GM23338 (cell line): Measurements from ENCODE around the gene ASPG. TPM values are rescaled to one million over a fixed set of nuclear protein-coding genes. Genes with fewer than 3 reads are reported as not detected.

Experiments
- CREB1 ChIP-seq: fragments of 250-450 bp; sonication (Bioruptor Pico); IDR thresholded peaks from 2 replicates; pipeline ENCODE4 v1.5.0; 2020; ENCODE audit warnings: low read depth, mild to moderate bottlenecking, moderate library complexity
- EZH2phosphoT487 ChIP-seq: fragments of 200-600 bp; sonication (generic); IDR thresholded peaks from one replicate; pipeline ENCODE4 v1.8.1; 2018; ENCODE audit warnings: antibody characterized with exemption; ENCODE audit not compliant: unreplicated experiment
- JUNB ChIP-seq: IDR thresholded peaks from one replicate; pipeline ENCODE4 v1.6.1; 2016; ENCODE audit warnings: antibody characterized with exemption; ENCODE audit not compliant: unreplicated experiment
- NANOG ChIP-seq: IDR thresholded peaks from 2 replicates; pipeline ENCODE4 v1.6.1; 2016; ENCODE audit warnings: antibody characterized with exemption, borderline replicate concordance
- POLR2AphosphoS5 ChIP-seq: IDR thresholded peaks from 2 replicates; pipeline ENCODE4 v1.6.1; 2016; ENCODE audit warnings: antibody characterized with exemption, low read depth
- polyA plus RNA-seq: library from polyadenylated mRNA; unstranded; fragments of >200 nt; fragmentation: Nextera tagmentation; extraction: Ambion mirVana; gene quantifications from 2 replicates; pipeline ENCODE4 v1.2.1, GENCODE V29; 2016
- total RNA-seq: library from RNA; depleted of rRNA; stranded (reverse); fragments of >200 nt; shearing (Covaris generic); gene quantifications from 2 replicates; pipeline ENCODE4 v1.2.3, GENCODE V29; 2014
- TF ChIP-seq, protein P1 (sequence below): fragments of 250-450 bp; sonication (Bioruptor Pico); IDR thresholded peaks from 2 replicates; pipeline ENCODE4 v1.5.0; 2020; ENCODE audit warnings: mild to moderate bottlenecking, moderate library complexity
- TF ChIP-seq, protein P2 (sequence below): IDR thresholded peaks from 2 replicates; pipeline ENCODE4 v1.6.1; 2016; ENCODE audit warnings: antibody characterized with exemption
- TF ChIP-seq, protein P3 (sequence below): IDR thresholded peaks from one replicate; pipeline ENCODE4 v1.6.1; 2018; ENCODE audit warnings: antibody characterized with exemption; ENCODE audit not compliant: unreplicated experiment

The ASPG gene
- total and polyA plus RNA-seq, 2 experiments from 2014 or later = 0.61 to 6.2 TPM

DNA sequence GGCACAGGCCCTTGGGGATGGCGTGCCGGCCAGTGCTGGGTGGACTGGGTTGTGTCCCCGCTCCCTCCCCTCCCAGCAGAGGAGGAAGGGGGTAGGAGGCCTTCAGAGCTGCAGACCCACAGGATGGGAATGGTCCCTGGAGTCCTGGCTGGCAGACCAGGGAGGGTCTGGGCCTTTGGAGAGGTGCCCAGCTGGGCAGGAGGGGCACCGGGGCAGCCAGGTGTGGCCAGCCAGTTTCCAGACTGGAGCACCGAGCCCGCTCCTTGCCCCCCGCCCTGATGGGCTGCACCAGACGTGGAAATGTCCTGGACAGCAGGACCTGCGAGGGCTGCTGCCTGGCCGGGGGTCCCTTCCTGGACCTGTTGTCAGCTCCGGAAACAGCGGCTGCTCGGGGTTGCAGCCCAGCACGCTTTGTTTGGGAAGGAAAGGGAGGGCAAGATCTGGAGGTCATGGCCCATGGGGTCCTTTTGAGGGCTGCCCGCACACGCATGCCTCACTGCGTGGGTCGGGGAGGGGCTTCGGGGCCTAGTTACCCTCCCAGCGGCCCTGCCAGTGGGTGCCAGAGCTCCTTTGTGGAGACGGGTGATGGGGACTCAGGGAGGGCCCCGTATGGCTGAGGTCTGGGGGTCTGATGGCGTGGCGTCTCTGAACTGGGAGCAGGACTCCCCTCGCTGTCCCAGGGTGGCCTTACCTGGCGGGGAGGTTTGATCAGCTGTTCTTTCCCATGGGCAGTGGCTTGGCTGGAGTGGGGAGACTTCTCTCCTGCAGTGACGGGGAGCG lies 62.0 kb downstream of the ASPG start (continued):
- TF ChIP-seq, protein P1, sequence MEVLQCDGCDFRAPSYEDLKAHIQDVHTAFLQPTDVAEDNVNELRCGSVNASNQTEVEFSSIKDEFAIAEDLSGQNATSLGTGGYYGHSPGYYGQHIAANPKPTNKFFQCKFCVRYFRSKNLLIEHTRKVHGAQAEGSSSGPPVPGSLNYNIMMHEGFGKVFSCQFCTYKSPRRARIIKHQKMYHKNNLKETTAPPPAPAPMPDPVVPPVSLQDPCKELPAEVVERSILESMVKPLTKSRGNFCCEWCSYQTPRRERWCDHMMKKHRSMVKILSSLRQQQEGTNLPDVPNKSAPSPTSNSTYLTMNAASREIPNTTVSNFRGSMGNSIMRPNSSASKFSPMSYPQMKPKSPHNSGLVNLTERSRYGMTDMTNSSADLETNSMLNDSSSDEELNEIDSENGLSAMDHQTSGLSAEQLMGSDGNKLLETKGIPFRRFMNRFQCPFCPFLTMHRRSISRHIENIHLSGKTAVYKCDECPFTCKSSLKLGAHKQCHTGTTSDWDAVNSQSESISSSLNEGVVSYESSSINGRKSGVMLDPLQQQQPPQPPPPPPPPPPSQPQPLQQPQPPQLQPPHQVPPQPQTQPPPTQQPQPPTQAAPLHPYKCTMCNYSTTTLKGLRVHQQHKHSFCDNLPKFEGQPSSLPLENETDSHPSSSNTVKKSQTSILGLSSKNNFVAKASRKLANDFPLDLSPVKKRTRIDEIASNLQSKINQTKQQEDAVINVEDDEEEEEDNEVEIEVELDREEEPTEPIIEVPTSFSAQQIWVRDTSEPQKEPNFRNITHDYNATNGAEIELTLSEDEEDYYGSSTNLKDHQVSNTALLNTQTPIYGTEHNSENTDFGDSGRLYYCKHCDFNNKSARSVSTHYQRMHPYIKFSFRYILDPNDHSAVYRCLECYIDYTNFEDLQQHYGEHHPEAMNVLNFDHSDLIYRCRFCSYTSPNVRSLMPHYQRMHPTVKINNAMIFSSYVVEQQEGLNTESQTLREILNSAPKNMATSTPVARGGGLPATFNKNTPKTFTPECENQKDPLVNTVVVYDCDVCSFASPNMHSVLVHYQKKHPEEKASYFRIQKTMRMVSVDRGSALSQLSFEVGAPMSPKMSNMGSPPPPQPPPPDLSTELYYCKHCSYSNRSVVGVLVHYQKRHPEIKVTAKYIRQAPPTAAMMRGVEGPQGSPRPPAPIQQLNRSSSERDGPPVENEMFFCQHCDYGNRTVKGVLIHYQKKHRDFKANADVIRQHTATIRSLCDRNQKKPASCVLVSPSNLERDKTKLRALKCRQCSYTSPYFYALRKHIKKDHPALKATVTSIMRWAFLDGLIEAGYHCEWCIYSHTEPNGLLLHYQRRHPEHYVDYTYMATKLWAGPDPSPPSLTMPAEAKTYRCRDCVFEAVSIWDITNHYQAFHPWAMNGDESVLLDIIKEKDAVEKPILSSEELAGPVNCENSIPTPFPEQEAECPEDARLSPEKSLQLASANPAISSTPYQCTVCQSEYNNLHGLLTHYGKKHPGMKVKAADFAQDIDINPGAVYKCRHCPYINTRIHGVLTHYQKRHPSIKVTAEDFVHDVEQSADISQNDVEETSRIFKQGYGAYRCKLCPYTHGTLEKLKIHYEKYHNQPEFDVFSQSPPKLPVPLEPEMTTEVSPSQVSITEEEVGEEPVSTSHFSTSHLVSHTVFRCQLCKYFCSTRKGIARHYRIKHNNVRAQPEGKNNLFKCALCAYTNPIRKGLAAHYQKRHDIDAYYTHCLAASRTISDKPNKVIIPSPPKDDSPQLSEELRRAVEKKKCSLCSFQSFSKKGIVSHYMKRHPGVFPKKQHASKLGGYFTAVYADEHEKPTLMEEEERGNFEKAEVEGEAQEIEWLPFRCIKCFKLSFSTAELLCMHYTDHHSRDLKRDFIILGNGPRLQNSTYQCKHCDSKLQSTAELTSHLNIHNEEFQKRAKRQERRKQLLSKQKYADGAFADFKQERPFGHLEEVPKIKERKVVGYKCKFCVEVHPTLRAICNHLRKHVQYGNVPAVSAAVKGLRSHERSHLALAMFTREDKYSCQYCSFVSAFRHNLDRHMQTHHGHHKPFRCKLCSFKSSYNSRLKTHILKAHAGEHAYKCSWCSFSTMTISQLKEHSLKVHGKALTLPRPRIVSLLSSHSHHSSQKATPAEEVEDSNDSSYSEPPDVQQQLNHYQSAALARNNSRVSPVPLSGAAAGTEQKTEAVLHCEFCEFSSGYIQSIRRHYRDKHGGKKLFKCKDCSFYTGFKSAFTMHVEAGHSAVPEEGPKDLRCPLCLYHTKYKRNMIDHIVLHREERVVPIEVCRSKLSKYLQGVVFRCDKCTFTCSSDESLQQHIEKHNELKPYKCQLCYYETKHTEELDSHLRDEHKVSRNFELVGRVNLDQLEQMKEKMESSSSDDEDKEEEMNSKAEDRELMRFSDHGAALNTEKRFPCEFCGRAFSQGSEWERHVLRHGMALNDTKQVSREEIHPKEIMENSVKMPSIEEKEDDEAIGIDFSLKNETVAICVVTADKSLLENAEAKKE = no peak
- no peak for TF ChIP-seq NANOG
- TF ChIP-seq JUNB = no peak
- TF ChIP-seq, protein P2, sequence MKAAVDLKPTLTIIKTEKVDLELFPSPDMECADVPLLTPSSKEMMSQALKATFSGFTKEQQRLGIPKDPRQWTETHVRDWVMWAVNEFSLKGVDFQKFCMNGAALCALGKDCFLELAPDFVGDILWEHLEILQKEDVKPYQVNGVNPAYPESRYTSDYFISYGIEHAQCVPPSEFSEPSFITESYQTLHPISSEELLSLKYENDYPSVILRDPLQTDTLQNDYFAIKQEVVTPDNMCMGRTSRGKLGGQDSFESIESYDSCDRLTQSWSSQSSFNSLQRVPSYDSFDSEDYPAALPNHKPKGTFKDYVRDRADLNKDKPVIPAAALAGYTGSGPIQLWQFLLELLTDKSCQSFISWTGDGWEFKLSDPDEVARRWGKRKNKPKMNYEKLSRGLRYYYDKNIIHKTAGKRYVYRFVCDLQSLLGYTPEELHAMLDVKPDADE = no peak
- no peak for TF ChIP-seq CREB1 (CRISPR knock-in tag)
- TF ChIP-seq, protein P3, sequence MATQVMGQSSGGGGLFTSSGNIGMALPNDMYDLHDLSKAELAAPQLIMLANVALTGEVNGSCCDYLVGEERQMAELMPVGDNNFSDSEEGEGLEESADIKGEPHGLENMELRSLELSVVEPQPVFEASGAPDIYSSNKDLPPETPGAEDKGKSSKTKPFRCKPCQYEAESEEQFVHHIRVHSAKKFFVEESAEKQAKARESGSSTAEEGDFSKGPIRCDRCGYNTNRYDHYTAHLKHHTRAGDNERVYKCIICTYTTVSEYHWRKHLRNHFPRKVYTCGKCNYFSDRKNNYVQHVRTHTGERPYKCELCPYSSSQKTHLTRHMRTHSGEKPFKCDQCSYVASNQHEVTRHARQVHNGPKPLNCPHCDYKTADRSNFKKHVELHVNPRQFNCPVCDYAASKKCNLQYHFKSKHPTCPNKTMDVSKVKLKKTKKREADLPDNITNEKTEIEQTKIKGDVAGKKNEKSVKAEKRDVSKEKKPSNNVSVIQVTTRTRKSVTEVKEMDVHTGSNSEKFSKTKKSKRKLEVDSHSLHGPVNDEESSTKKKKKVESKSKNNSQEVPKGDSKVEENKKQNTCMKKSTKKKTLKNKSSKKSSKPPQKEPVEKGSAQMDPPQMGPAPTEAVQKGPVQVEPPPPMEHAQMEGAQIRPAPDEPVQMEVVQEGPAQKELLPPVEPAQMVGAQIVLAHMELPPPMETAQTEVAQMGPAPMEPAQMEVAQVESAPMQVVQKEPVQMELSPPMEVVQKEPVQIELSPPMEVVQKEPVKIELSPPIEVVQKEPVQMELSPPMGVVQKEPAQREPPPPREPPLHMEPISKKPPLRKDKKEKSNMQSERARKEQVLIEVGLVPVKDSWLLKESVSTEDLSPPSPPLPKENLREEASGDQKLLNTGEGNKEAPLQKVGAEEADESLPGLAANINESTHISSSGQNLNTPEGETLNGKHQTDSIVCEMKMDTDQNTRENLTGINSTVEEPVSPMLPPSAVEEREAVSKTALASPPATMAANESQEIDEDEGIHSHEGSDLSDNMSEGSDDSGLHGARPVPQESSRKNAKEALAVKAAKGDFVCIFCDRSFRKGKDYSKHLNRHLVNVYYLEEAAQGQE = no peak
- TF ChIP-seq EZH2phosphoT487 = no peak
- no peak for TF ChIP-seq POLR2AphosphoS5
